Measurements from ENCODE around the gene DGKI.

DGKI gene

DNA sequence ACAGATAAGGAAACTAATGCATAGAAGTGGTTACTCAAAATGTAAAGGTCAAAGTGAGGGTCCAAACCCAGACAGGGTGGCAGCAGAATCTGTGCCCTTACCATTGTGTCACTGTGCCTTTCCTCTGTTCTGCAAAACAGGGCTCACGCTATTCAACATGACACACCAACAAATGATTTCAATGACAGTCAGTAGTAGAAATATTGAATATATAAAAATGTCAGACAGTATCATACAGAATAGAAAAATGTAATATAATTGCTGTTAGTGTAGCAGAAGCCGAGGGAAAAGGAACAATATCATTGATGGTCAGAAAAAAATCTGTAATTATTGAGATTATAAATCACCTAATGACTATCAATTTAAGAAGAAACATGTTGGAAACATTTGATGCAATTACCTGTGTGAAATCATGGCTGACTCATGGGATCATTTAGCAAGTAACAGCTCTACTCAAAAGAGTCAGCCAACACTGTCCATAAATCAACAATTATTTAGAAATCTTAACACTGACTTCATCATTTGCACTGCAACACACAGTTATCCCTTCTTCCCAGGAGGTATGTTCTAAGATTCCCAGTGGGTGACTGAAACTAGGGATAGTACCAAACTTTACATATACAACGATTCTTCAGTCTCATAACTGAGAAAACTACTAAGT, 198.7 kb downstream of the DGKI start:
- no peak for DNase-seq

DNA sequence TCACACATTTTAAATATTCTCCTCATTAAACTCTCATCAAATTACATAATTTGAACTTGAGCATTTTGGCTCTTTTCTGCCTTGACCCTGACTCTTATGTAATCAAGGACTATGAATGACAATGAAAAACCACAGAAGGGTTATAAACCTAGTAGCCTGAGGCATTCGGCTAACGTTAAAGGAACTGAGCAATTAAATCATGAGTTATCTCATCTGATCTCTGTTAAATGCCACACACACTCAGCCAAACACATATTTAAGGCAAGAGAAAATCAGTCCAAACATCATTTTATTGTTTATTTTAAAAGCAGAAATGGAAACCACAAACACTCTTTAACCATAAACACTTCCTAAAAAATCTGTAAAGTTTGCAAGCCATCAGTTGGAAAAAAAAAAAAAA, 204.3 kb downstream of the DGKI start:
- DNase-seq: no peak

DNA sequence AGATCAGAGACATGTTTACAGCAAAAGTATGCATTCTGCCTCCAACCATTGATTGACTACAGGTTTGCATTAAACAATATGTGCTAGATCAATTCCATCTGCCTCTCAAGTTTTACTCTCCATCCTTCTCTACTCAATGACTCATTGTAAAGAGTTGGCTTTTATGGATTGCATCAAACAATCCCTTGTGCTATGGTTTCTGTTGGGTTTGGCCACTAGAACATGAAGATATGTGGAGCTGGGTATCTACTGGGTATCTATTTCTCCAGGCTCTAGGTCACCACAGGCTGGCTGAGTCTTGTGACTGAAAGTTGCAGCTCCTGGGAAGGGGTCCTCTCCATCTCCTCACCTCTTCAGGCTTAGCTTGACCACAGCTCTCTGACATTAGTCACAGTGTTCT, 204.7 kb downstream of the DGKI start:
- no peak for DNase-seq

DNA sequence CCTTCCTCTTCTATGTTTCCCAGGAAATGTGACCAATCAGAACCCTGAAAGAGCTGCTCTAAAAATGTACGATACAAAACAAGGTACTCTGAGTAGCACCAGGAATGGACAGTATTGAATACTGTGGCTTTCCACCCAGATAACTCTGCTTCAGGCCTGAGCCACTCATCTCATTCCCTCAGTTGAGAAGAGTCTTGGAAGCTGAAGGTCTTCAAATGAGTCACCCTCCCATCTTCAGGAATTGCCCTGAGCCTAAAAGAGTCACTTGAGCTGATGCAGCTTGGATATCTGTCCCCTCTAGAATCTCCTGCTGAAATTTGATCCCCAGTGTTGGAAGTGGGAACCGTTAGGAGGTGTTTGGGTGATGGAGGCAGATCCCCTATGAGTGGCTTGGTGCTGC, 210.4 kb downstream of the DGKI start:
- DNase-seq: no peak

DNA sequence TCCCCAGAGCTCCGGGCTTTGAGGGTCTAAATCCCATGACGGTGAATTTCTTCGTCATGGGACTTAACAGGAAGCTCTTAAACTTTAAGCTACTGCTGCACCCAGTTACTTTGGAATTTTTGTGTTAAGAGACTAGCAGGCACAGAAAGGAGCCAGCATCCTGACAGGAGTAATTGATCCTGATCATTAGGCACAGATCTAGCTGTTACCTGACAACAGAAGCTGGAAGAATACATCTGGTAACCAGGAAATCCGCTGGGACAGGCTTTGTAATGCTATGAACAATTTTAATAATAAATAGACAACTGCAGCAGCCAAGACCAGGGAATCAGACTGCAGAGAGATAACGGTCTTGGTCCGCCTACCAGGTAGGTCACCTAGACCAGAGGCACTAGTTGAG, 210.9 kb downstream of the DGKI start:
- DNase-seq: no peak

DNA sequence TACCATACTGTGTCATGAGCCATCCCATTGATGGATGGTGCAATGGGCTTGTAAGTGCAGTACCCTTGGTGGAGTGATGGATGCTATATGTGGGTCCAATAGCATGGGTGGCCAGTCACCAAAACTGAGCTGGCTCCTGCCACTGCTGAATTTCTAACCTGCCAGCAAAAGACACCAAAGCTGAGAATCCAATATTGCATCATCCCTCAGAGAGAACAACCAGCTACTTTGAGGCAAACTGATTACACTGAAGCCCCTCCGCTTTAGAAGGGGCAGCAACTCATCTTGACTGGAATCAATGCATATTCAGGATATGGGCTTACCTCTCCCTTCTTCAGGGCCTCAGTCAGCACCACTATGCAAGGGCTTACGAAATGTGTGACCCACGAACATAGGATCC, 211.6 kb downstream of the DGKI start:
- no peak for DNase-seq

DNA sequence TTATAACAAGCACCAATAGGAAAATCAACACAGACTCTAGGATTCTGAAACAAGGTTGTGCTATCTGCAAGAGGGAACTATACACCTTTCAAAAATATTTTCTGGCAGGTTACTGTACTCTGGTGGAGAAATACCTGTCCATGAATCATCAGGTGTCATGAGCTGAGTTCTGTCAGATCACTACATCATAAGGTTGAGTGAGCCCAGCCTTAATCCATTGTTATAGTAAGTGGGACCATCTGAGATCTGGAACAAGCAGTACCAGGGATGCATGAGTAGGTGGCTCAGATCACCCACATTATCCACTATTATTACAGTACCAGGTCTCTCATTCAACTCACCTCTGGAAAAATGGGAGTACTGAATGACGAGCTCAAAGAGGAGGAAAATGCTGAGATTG, 212.4 kb downstream of the DGKI start:
- no peak for DNase-seq

DNA sequence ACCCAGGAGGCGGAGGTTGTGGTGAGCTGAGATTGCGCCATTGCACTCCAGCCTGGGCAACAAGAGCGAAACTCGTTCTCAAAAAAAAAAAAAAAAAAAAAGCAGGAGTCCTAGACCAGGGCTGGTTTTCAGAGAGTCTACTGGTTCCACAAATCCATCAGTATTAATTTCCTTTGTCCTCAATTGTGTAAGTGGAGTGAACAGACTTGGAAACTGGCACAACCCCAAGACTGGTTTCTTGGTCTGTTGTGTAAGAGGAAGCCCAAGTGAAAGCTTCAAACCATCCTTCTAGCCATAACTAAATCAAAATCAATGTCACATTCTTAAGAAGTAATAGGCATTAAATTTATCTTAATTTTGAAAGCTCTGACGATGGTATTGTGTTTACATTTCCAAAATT, 213.6 kb downstream of the DGKI start:
- no peak for DNase-seq

DNA sequence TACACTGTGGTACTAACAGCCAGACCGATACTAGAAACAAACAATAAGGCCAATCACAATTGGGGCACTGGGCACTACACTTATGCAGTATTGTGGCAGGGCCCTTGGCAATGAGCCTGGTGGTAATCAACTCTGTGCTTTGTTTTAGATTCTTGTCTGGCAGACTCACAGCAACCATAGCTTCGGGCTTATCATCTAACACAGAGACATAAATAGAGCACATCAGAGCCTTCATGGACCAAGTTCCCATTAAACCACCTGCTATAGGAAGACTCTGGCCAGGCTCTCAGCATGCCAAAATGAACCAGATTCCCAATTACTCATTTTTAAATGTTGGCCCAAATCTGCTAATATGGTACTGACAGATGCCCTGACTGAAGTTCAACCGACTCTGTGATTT, 218.6 kb downstream of the DGKI start:
- DNase-seq: no peak

DNA sequence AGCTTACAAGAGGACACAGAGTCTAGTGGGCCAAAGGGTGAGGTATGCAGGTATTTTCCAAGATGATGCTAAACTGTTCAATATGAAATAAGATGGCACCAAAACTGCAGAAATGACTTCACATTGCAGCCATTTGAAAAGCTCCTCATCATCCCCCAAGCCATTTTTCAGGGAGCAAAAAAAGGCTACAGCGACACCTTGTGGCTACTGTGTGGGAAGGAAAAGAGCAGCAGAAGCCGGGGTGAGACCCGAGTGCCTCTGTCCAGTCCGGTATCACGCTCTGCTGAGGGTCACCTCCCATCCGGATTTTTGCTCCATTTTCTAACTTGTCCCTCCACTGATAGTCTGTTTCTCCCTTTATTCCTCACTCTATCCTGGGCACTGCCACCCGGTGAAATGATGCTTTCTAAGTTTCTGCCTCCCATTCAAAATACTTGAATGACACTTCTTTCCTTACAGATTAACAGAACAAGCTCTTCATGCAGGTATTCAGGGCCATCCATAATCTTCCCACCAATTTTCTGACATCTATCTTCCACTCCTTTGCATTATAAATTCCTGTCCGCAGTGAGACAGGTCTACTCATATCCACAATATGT, 220.2 kb downstream of the DGKI start:
- DNase-seq: peak; percentile 4 to 22

DNA sequence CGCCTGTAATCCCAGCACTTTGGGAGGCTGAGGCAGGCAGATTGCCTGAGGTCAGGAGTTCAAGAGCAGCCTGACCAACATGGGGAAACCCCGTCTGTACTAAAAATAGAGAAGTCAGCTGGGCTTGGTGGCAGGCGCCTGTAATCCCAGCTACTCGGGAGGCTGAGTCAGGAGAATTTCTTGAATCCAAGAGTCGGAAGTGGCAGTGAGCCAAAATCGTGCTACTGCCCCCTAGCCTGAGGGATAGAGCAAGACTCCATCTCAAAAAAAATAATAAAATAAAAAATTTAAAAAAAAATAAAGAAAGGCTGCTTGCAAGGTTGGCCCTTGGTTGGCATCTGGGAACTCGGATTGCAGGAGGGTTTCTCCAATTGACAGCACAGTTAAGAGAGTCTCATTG, 221.6 kb downstream of the DGKI start:
- no peak for DNase-seq

DNA sequence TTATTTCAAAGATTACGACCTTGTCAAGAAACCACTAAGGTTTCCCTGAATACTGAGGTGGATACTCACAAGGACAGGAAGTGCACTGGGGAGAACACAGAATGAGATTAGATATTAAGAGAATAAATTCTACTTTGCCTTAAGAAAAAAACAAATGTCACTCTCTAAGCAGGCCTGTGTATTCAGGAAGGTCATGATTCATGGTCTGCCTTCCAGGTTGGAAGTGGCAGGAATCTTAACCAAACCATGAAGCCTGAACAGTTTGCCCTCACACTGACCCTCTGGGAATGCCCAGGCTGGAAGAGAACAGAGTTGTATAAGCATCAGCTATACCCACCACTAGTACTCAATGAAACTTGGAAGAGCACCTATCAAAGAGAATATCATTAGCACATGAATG, 227.6 kb downstream of the DGKI start:
- DNase-seq: no peak

DNA sequence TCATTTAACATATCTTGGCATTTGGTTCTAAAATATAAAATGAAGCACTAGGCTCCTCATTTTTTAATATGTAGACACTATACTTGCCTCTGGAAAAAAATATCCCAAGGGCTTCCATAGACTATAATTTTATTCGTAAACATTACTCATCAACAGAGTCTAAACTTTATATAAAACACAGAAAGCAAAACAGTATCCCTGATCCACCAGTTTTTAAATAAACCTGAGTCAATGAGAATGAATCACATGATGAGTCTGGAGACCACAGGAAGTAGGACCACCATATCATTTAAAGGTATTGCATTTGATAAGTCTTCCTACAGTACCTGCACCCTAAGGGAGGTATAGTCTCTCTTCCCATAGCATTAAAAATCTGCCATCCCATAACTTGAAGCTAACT, 228.0 kb downstream of the DGKI start:
- no peak for DNase-seq

DNA sequence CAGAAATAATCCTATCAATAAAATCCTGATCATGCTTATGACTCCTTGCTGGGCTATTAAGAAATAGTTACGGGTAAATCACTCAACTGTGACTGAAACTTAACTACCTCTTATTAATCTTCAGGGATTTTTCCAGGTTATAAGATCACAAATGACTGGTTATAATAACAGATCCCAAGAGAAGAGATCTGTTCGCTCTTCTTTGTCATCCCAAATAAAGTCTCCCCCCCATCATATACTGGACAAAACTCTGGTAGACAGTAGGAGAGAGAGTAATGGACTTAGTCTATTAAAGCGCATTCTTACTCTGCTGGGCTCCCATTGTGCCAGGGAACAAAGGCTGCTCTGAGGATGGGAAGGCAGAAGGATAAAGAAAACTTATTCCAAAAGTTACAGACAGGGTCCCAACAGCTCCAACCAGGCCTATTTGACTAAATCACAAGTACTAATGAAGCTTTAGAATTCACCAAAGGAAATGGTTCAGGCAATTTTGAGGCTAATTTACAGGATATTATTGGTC, 233.7 kb downstream of the DGKI start:
- no peak for DNase-seq

DNA sequence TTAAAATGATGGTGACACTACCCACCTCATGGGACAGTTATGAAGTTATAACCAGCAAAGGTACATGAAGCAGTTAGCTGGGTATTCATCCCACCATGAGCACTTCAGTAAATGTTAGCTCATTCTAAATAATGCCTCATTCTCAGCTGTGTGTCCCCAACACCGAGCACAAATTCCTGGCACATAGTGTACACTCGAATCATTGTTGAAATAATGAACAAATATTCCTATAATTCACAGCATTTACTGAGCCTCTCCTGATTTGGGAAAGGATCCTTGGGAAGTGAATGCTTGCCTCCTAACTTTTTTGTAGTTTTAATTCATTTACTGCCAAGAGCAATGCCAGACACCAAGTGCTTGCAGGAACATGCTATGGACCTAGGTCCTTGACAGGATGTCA, 235.2 kb downstream of the DGKI start:
- no peak for DNase-seq

DNA sequence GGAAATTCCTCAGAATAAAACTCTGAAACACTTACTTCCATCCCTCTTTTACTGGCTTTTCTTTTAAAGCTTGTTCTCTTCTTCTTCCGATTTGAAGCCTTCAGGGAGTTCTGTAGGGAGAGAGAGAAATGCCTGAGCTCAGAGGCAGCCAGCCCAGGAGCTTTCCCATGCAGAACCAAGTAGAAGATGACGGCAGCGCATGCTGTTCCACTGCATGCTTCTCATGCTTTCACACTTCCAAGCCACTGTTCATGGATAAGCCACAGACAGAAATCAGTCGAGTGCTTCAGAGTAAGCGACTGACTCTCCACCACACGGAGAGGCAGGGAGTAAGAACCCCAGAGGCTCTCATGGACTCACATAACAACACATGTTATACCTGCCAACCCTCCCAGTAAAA, 237.3 kb downstream of the DGKI start:
- DNase-seq: no peak

DNA sequence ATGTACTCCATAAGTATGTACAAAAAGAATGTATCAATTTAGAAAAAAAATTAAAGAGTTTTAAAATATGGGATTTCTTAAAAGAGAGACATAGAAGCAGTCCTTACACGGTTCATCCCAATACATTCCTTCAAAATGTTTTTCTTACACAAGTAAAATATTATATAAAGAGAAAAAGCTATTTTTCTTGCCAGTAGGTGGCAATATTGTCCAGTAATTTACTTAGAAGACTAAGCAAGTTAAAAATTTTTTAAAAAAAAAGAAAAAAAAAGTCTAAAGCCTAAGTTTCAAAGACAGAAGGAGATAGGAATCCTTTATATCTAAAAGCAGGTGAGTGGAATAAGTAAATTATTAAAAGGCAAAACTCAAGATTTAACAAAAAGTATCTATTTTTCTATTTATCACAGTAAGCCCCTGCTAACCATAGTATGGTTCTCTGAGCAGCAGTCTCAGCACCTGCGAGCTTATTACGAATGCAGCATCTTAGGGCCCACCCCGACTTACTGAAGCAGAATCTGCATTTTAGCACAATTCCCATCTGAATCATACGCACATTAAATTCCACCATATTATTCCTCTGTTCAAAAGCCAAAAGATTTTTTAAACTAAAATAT, 240.6 kb downstream of the DGKI start:
- DNase-seq: no peak

DNA sequence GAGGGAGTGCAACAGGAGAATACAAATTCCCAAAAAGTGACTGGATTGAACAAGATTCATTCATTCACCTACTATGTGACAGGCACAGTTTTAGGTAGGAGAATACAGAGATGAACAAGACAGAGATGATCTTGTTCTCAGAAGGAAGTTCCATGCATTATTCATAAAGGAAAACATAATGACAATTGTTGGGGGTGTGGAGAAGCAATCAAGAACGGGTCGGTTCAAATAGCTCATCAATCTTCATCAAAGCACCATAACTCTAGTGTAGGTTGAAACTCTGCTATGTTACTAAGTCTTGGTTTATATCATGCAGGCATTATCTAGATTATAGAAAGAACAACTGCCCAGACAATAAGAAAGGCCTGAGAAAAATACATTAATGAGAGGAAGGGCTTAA, 243.7 kb downstream of the DGKI start:
- no peak for DNase-seq

DNA sequence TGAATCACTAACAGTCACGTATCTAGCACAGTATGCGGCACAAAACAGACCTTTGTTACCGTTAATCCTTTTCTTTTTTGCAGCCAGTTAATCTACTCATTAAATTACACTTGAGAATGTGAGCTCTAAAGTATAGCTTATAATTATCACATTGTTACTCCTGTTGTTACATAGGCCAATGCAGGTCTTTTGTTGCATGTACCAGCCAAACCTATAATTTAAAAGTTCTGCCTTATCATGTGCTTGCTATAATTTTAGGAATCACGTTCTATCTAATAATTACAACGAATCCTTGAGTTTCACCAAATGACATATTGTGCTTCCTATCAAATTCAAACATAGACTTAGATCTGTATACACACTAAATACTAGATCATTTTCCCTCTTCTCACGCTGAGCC, 245.1 kb downstream of the DGKI start:
- DNase-seq: no peak

DNA sequence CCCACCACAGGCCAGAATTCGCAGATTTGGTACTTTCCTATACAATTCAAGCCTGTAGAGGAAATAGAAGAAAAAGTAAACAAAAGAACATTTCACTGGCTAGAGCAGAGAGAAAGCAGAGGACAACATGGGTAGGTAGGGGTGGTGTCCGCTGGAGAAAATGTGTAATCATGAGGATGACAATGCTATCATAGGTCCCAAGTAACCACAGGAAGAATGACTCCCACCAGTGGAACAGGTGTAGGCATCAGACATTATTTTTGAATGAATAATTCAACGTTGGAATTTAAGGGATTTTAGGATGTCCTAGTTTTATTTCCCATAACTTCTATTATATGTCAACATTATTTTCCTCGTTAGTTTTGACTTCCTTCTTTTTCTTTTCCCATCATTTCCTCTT, 248.9 kb downstream of the DGKI start:
- DNase-seq: no peak

DNA sequence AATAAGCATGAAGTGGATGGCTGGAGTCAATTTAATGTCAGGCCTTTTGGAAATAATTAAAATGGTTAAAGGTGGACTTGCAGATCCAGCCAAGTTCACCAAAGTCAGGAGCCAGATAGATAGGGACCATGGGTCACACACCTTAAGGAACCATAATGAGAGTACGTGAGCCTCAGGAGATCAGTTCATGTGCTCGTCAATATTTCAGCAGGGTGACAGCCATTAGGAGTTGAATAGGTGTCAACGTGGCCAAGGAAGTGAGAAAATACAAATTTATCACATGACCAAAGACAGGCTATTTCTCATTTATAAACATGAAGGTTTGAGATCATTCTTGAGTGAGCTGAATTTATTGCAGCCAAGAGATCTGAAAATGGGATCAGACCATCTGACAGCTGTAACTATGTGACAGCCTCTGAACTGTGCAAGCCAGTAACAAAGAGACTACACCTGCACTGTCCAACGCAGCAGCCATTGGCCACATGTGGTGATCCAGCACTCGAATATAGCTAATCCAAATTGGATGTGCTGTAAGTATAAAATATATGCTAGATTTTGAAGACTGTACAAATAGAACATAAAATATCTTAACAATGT, 253.6 kb downstream of the DGKI start:
- DNase-seq: no peak

DNA sequence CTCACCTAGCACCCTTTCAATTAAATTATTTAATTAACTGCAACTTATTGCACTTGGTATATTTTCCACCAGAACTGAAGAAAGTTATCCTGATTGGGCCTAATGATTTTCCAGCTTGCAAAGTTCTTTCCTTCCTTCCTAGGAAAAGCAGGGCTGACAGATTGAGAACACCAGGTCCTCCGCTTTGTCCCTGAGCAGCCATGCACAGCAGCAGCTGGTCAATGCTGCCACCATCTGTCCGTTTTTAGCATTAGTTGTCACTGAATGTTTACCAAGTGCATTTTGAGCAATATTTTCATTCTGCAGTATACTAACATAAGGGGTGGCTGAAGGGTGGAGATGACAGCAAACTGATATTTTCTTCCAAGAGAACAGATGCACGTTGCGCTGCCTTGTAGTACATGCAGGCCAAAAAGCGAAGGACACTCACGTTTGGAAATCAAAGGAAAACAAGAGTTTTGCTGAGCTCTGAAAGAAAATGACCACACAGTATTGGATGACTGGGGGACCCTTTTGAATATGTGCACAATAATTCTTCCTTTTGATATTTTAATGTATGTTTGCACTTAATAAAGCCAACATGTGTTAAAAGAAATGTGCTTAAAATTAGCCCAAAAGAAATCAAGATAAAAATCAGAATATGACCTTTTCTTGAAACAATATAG, 254.4 kb downstream of the DGKI start:
- peak; percentile 7 to 38 for DNase-seq

DNA sequence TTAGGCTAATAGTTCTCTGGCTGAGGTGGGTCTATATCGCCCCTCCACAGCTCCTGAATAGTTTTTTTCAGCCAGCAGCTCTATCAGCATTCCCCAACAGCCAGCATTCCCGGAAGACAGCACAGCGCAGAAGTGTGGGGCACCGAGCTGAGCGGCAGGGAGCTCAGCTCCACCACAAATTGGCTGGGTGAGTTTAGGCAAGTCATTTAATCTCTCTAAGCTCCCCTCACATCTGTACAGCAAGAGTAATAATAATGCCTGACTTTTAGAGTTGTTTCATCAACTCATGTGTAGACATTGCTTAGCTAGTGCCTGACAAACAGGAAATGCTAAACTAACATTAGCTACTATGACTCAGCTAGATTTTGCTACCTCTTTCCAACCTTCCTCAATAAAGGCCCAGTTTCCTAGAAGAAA, 255.3 kb downstream of the DGKI start:
- DNase-seq: no peak
